GM15510 (cell line): ENCODE data around the gene USP17L29.
"Not testable (repeated sequence)": the region's sequence is repeated elsewhere in the genome, so short reads cannot be mapped to it uniquely, and the experiment has no call there.

Experiments used
- POLR2A ChIP-seq: IDR thresholded peaks from 3 replicates; pipeline ENCODE4 v1.6.1; 2011; ENCODE audit warnings: borderline replicate concordance; ENCODE audit not compliant: insufficient read length; ENCODE audit errors: extremely low read depth

The USP17L29 gene

GRCh38 chr4:9353338-9353737 is at the start of gene USP17L29:
Gene USP17L29 (plus strand): TSS chr4:9353638. CDS start chr4:9353638, 0 bp downstream.
- not testable (repeated sequence) for TF ChIP-seq POLR2A

- TF ChIP-seq POLR2A: not testable (repeated sequence)
Observed at GRCh38 chr4:9324865-9325264, 28.6 kb upstream of the USP17L29 start, which contains the start of gene USP17L24. Gene USP17L24 (plus strand): TSS chr4:9325165. CDS start chr4:9325165, 0 bp downstream.

- not testable (repeated sequence) for TF ChIP-seq POLR2A
Observed at GRCh38 chr4:9329611-9330010, 23.8 kb upstream of the USP17L29 start, which contains the start of gene USP17L25. Gene USP17L25 (plus strand): TSS chr4:9329911. CDS start chr4:9329911, 0 bp downstream.

- TF ChIP-seq POLR2A: not testable (repeated sequence)
Observed at GRCh38 chr4:9334358-9334757, 19.1 kb upstream of the USP17L29 start, which contains the start of gene USP17L26. Gene USP17L26 (plus strand): TSS chr4:9334658. CDS start chr4:9334658, 0 bp downstream.

GRCh38 chr4:9339103-9339502 is 14.3 kb upstream of the USP17L29 start, which contains the start of gene USP17L5:
Gene USP17L5 (plus strand): TSS chr4:9339403. CDS start chr4:9339403, 0 bp downstream.
- TF ChIP-seq POLR2A: not testable (repeated sequence)

- not testable (repeated sequence) for TF ChIP-seq POLR2A
Observed at GRCh38 chr4:9343848-9344247, 9.6 kb upstream of the USP17L29 start, which contains the start of gene USP17L27. Gene USP17L27 (plus strand): TSS chr4:9344148. CDS start chr4:9344148, 0 bp downstream.

- TF ChIP-seq POLR2A: not testable (repeated sequence)
Observed at GRCh38 chr4:9348593-9348992, 4.8 kb upstream of the USP17L29 start, which contains the start of gene USP17L28. Gene USP17L28 (plus strand): TSS chr4:9348893. CDS start chr4:9348893, 0 bp downstream.

- not testable (repeated sequence) for TF ChIP-seq POLR2A
Observed at GRCh38 chr4:9362829-9363228, 9.4 kb downstream of the USP17L29 start, which contains the start of gene USP17L30. Gene USP17L30 (plus strand): TSS chr4:9363129. CDS start chr4:9363129, 0 bp downstream.

GRCh38 chr4:9384126-9384525 is 30.7 kb downstream of the USP17L29 start:
- TF ChIP-seq POLR2A: no peak
